WTC11 (cell line): Measurements from ENCODE around the gene OTUD1. TPM values are rescaled to one million over a fixed set of nuclear protein-coding genes. Genes with fewer than 3 reads are reported as not detected.

ENCODE experiments used
- ATAC-seq: fragments of 200-7000 bp; cut with Tn5 transposase; 2 replicates; pipeline ENCODE4 v1.10.0; 2021; ENCODE audit warnings: mild to moderate bottlenecking, moderate library complexity
- CTCF ChIA-PET: fragments of 300-600 bp; sonication (Branson Sonifier 250); formaldehyde crosslinking; loops from one replicate; lab custom pipeline; 2021; ENCODE audit warnings: antibody characterized with exemption; lab: Charles Lee
- POLR2A ChIA-PET: fragments of 350-600 bp; sonication (Branson Sonifier 250); formaldehyde crosslinking; loops from one replicate; lab custom pipeline; 2021; ENCODE audit warnings: antibody characterized with exemption; lab: Charles Lee
- DNase-seq: peaks from one replicate; pipeline ENCODE4 v3.0.0; 2021; ENCODE audit warnings: low spot score
- H3K27ac Mint-ChIP-seq: 2 replicates; pipeline ENCODE4 v1.8.0; 2021; ENCODE audit warnings: mixed read lengths
- H3K27me3 Mint-ChIP-seq: 2 replicates; pipeline ENCODE4 v1.8.0; 2021; ENCODE audit warnings: low read depth, mild to moderate bottlenecking, moderate library complexity, mixed read lengths
- H3K36me3 Mint-ChIP-seq: 2 replicates; pipeline ENCODE4 v1.8.0; 2021; ENCODE audit warnings: mixed read lengths
- H3K4me1 Mint-ChIP-seq: 2 replicates; pipeline ENCODE4 v1.8.0; 2022; ENCODE audit warnings: mixed read lengths
- H3K4me3 Mint-ChIP-seq: 2 replicates; pipeline ENCODE4 v1.8.0; 2021; ENCODE audit warnings: mild to moderate bottlenecking, moderate library complexity, mixed read lengths
- H3K9me3 Mint-ChIP-seq: 2 replicates; pipeline ENCODE4 v1.8.0; 2021; ENCODE audit warnings: mixed read lengths
- ATF6 ChIP-seq: sonication (generic); formaldehyde crosslinking; IDR thresholded peaks from 2 replicates; pipeline ENCODE4 v1.8.1; 2023; ENCODE audit warnings: mild to moderate bottlenecking, missing genetic modification reagents
- CTCF ChIP-seq: fragments of 200-600 bp; IDR thresholded peaks from 2 replicates; pipeline ENCODE4 v1.8.0; 2022; ENCODE audit warnings: antibody characterized with exemption
- ESRRA ChIP-seq: sonication (generic); formaldehyde crosslinking; IDR thresholded peaks from 2 replicates; pipeline ENCODE4 v1.8.1; 2022; ENCODE audit warnings: mild to moderate bottlenecking, missing genetic modification reagents, borderline replicate concordance
- FOXJ3 ChIP-seq: sonication (generic); formaldehyde crosslinking; IDR thresholded peaks from 2 replicates; pipeline ENCODE4 v1.9.0; 2021; ENCODE audit warnings: missing genetic modification reagents, mild to moderate bottlenecking, borderline replicate concordance
- JAZF1 ChIP-seq: fragments of 250-450 bp; sonication (Bioruptor Pico); IDR thresholded peaks from 2 replicates; pipeline ENCODE4 v1.9.0; 2021; ENCODE audit warnings: moderate library complexity, mild to moderate bottlenecking, inconsistent platforms
- MYBL2 ChIP-seq: sonication (generic); formaldehyde crosslinking; IDR thresholded peaks from 2 replicates; pipeline ENCODE4 v1.8.1; 2023; ENCODE audit warnings: mild to moderate bottlenecking, moderate library complexity, missing genetic modification reagents
- NFYB ChIP-seq: sonication (generic); formaldehyde crosslinking; conservative IDR thresholded peaks from 2 replicates; pipeline ENCODE4 v1.8.0; 2022; ENCODE audit warnings: low read depth, missing genetic modification reagents
- PRDM15 ChIP-seq: sonication (generic); formaldehyde crosslinking; IDR thresholded peaks from 2 replicates; pipeline ENCODE4 v1.8.0; 2022; ENCODE audit warnings: missing genetic modification reagents
- SMAD4 ChIP-seq: sonication (generic); formaldehyde crosslinking; IDR thresholded peaks from 2 replicates; pipeline ENCODE4 v1.8.0; 2022; ENCODE audit warnings: mild to moderate bottlenecking, missing genetic modification reagents
- STAT6 ChIP-seq: sonication (generic); formaldehyde crosslinking; conservative IDR thresholded peaks from 2 replicates; pipeline ENCODE4 v1.8.1; 2023; ENCODE audit warnings: mild to moderate bottlenecking, low read depth, missing genetic modification reagents, moderate library complexity
- TEAD1 ChIP-seq: sonication (generic); formaldehyde crosslinking; IDR thresholded peaks from 2 replicates; pipeline ENCODE4 v1.8.0; 2022; ENCODE audit warnings: mild to moderate bottlenecking, missing genetic modification reagents
- TEAD4 ChIP-seq: sonication (generic); formaldehyde crosslinking; IDR thresholded peaks from 2 replicates; pipeline ENCODE4 v1.8.0; 2022; ENCODE audit warnings: mild to moderate bottlenecking, missing genetic modification reagents
- ZNF425 ChIP-seq: fragments of 250-450 bp; sonication (Bioruptor Pico); conservative IDR thresholded peaks from 2 replicates; pipeline ENCODE4 v1.9.0; 2021; ENCODE audit warnings: mild to moderate bottlenecking
- total RNA-seq: library from RNA; stranded (reverse); gene quantifications from 3 replicates; pipeline ENCODE4 v1.2.3, GENCODE V29; 2021
- TF ChIP-seq, protein P1 (sequence below): sonication (generic); formaldehyde crosslinking; IDR thresholded peaks from 2 replicates; pipeline ENCODE4 v1.8.0; 2023; ENCODE audit warnings: missing genetic modification reagents, mild to moderate bottlenecking, borderline replicate concordance
- TF ChIP-seq, protein P2 (sequence below): sonication (generic); formaldehyde crosslinking; IDR thresholded peaks from 2 replicates; pipeline ENCODE4 v1.8.0; 2022; ENCODE audit warnings: mild to moderate bottlenecking, missing genetic modification reagents
- TF ChIP-seq, protein P3 (sequence below): fragments of 250-450 bp; sonication (Bioruptor Pico); IDR thresholded peaks from 2 replicates; pipeline ENCODE4 v1.9.0; 2021; ENCODE audit warnings: moderate library complexity, mild to moderate bottlenecking, inconsistent platforms, borderline replicate concordance

OTUD1 gene
- total RNA-seq, 1 experiment from 2014 or later: 9.0 TPM

- TF ChIP-seq PRDM15 (CRISPR knock-in tag) (no peak), TEAD1 (CRISPR knock-in tag) (no peak)
- TF ChIP-seq, protein P1, sequence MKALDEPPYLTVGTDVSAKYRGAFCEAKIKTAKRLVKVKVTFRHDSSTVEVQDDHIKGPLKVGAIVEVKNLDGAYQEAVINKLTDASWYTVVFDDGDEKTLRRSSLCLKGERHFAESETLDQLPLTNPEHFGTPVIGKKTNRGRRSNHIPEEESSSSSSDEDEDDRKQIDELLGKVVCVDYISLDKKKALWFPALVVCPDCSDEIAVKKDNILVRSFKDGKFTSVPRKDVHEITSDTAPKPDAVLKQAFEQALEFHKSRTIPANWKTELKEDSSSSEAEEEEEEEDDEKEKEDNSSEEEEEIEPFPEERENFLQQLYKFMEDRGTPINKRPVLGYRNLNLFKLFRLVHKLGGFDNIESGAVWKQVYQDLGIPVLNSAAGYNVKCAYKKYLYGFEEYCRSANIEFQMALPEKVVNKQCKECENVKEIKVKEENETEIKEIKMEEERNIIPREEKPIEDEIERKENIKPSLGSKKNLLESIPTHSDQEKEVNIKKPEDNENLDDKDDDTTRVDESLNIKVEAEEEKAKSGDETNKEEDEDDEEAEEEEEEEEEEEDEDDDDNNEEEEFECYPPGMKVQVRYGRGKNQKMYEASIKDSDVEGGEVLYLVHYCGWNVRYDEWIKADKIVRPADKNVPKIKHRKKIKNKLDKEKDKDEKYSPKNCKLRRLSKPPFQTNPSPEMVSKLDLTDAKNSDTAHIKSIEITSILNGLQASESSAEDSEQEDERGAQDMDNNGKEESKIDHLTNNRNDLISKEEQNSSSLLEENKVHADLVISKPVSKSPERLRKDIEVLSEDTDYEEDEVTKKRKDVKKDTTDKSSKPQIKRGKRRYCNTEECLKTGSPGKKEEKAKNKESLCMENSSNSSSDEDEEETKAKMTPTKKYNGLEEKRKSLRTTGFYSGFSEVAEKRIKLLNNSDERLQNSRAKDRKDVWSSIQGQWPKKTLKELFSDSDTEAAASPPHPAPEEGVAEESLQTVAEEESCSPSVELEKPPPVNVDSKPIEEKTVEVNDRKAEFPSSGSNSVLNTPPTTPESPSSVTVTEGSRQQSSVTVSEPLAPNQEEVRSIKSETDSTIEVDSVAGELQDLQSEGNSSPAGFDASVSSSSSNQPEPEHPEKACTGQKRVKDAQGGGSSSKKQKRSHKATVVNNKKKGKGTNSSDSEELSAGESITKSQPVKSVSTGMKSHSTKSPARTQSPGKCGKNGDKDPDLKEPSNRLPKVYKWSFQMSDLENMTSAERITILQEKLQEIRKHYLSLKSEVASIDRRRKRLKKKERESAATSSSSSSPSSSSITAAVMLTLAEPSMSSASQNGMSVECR (CRISPR knock-in tag): no peak
Measured at GRCh38 chr10:23405540-23405939, 33.3 kb upstream of the OTUD1 start (continued).

DNA sequence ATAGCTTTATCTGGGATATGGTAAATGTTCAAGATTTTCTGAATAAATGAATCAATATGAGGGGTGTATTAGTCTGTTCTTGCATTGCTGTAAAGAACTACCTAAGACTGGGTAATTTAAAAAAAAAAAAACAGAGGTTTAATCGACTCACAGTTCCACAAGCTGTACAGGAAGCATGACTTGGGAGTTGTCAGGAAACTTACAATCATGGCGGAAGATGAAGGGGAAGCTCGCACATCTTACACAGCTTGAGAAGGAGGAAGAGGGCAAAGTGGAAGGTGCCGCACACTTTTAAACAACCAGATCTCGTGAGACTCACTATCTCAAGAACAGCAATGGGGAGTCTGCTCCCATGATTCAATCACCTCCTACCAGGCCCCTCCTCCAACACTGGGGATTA lies 32.5 kb upstream of the OTUD1 start:
- Mint-ChIP-seq H3K4me3 (no peak overlapping the region), H3K4me1 (peaks cover 29% of the 10 kb centered on the region), H3K36me3 (no peaks in the 10 kb centered on the region), H3K27me3 (no peaks in the 10 kb centered on the region), H3K9me3 (no peaks in the 10 kb centered on the region), H3K27ac (no peak overlapping the region)
- POLR2A ChIA-PET: no interaction called here
- CTCF ChIA-PET: no interaction called here
- DNase-seq (no peak), ATAC-seq (no peak)
- TF ChIP-seq ATF6 (CRISPR knock-in tag): no peak
- TF ChIP-seq, protein P2, sequence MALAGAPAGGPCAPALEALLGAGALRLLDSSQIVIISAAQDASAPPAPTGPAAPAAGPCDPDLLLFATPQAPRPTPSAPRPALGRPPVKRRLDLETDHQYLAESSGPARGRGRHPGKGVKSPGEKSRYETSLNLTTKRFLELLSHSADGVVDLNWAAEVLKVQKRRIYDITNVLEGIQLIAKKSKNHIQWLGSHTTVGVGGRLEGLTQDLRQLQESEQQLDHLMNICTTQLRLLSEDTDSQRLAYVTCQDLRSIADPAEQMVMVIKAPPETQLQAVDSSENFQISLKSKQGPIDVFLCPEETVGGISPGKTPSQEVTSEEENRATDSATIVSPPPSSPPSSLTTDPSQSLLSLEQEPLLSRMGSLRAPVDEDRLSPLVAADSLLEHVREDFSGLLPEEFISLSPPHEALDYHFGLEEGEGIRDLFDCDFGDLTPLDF (CRISPR knock-in tag): no peak
- TF ChIP-seq, protein P3, sequence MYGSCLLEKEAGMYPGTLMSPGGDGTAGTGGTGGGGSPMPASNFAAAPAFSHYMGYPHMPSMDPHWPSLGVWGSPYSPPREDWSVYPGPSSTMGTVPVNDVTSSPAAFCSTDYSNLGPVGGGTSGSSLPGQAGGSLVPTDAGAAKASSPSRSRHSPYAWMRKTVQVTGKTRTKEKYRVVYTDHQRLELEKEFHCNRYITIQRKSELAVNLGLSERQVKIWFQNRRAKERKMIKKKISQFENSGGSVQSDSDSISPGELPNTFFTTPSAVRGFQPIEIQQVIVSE (CRISPR knock-in tag): no peak
- TF ChIP-seq ZNF425 (CRISPR knock-in tag): no peak
- no peak for TF ChIP-seq JAZF1 (CRISPR knock-in tag)
- TF ChIP-seq FOXJ3: no peak
- TF ChIP-seq TEAD4 (CRISPR knock-in tag): no peak
- no peak for TF ChIP-seq SMAD4 (CRISPR knock-in tag)
- TF ChIP-seq MYBL2: no peak
- TF ChIP-seq STAT6: no peak
- no peak for TF ChIP-seq CTCF
- TF ChIP-seq ESRRA: no peak
- TF ChIP-seq NFYB (CRISPR knock-in tag): no peak
